K562 (cell line): Measurements from ENCODE around the gene SLC7A6. TPM values are rescaled to one million over a fixed set of nuclear protein-coding genes. Genes with fewer than 3 reads are reported as not detected.

Source experiments
- ATAC-seq: fragments of 200-7000 bp; cut with Tn5 transposase; 3 replicates; pipeline ENCODE4 v1.9.1; 2020; ENCODE audit warnings: moderate library complexity
- BruUV-seq: library from RNA; stranded (reverse); fragments of 400-500 nt; replicated peaks from 2 replicates; lab custom pipeline; 2021; lab: Mats Ljungman, UMichigan
- CTCF ChIA-PET: fragments of 300-600 bp; formaldehyde crosslinking; extraction: SDS; loops from one replicate; lab custom pipeline; 2021; ENCODE audit warnings: low intra/inter-chr PET ratio; lab: Yijun Ruan, JAX
- POLR2A ChIA-PET: fragments of 300-600, 350-650 bp; sonication (Branson Sonifier 250); formaldehyde crosslinking; extraction: SDS; loops from one replicate; lab custom pipeline; 2021; ENCODE audit warnings: antibody characterized with exemption, inconsistent platforms; lab: Yijun Ruan, JAX
- DNase-seq, 4 experiments: peaks; one replicate each; pipeline versions ENCODE4 v3.0.0 to v3.0.0-alpha.2; 2011 to 2018; ENCODE audit warnings: low spot score in 3 of 4, mixed read lengths in 3 of 4; ENCODE audit errors: extremely low read depth in 1 of 4
- FAIRE-seq: peaks from 2 replicates; lab custom pipeline; 2011; peaks lifted over from hg19 to GRCh38; lab: Jason Lieb, UNC
- H2AFZ ChIP-seq: 2 replicates; pipeline ENCODE4 v1.6.0; 2011; ENCODE audit warnings: low read depth, low read length, control low read depth, inconsistent platforms
- H3K27ac ChIP-seq: fragments of 200-600 bp; 3 replicates; pipeline ENCODE4 v1.8.0; 2011; ENCODE audit warnings: low read depth, mild to moderate bottlenecking, control low read depth, inconsistent platforms, low read length, moderate library complexity, mixed read lengths; ENCODE audit errors: extremely low read depth
- H3K27me3 ChIP-seq, 2 experiments: fragments of 300-600 bp in 1 of 2; 2 replicates in 1 of 2; 3 replicates in 1 of 2; pipeline versions ENCODE4 v1.6.0 to v1.8.0; 2011; ENCODE audit warnings: inconsistent platforms in 2 of 2, low read length in 2 of 2, mild to moderate bottlenecking in 1 of 2, mixed read lengths in 1 of 2, moderate library complexity in 1 of 2; ENCODE audit not compliant: control insufficient read depth in 2 of 2, insufficient read depth in 2 of 2
- H3K36me3 ChIP-seq: fragments of 300-600 bp; 3 replicates; pipeline ENCODE4 v1.8.0; 2011; ENCODE audit warnings: mild to moderate bottlenecking, low read length, inconsistent platforms; ENCODE audit not compliant: control insufficient read depth, insufficient read depth
- H3K4me1 ChIP-seq, 2 experiments: fragments of 200-600 bp in 1 of 2; replicated peaks in 1 of 2; 2 replicates in 1 of 2; 3 replicates in 1 of 2; pipeline versions ENCODE4 v1.5.1 to v1.8.0; 2011; ENCODE audit warnings: inconsistent platforms in 2 of 2, low read length in 2 of 2, mild to moderate bottlenecking in 1 of 2, mixed read lengths in 1 of 2, moderate library complexity in 1 of 2; ENCODE audit not compliant: control insufficient read depth in 2 of 2, insufficient read depth in 2 of 2
- H3K4me2 ChIP-seq: 2 replicates; pipeline ENCODE4 v1.6.1; 2011; ENCODE audit warnings: low read length, control low read depth, inconsistent platforms, mixed read lengths; ENCODE audit not compliant: insufficient read depth
- H3K4me3 ChIP-seq: fragments of 200-600 bp; sonication (generic), shearing (Covaris generic); 2 replicates; pipeline ENCODE4 v1.5.1; 2016; ENCODE audit warnings: control low read depth, inconsistent platforms
- H3K79me2 ChIP-seq: fragments of 200-600 bp; 3 replicates; pipeline ENCODE4 v1.8.0; 2011; ENCODE audit warnings: low read length, inconsistent platforms; ENCODE audit not compliant: control insufficient read depth, insufficient read depth
- H3K9ac ChIP-seq, 2 experiments: 2 replicates each; pipeline versions ENCODE4 v1.6.0 to v1.6.1; 2011; ENCODE audit warnings: low read depth in 2 of 2, low read length in 2 of 2, control low read depth in 1 of 2, inconsistent platforms in 1 of 2, mild to moderate bottlenecking in 1 of 2, mixed read lengths in 1 of 2; ENCODE audit not compliant: insufficient read depth in 1 of 2
- H3K9me1 ChIP-seq: one replicate; pipeline ENCODE4 v1.6.0; 2011; ENCODE audit warnings: inconsistent platforms, mild to moderate bottlenecking, low read length, moderate library complexity; ENCODE audit not compliant: control insufficient read depth, insufficient read depth
- H3K9me3 ChIP-seq: replicated peaks from 2 replicates; pipeline ENCODE4 v1.5.1; 2011; ENCODE audit warnings: low read depth, low read length, inconsistent platforms; ENCODE audit not compliant: control insufficient read depth, insufficient read depth
- H4K20me1 ChIP-seq: replicated peaks from 2 replicates; pipeline ENCODE4 v1.6.1; 2011; ENCODE audit warnings: low read length, inconsistent platforms, mixed read lengths; ENCODE audit not compliant: control insufficient read depth, insufficient read depth
- CBX8 ChIP-seq: fragments of 200-600 bp; sonication (generic); IDR thresholded peaks from 2 replicates; pipeline ENCODE4 v1.6.1; 2012; ENCODE audit warnings: borderline replicate concordance, mixed run types, low read depth, mild to moderate bottlenecking, moderate library complexity, mixed read lengths, low read length, control low read depth, inconsistent platforms; ENCODE audit not compliant: poor library complexity, severe bottlenecking; ENCODE audit errors: extremely low read depth
- CUX1 ChIP-seq: fragments of 200-800 bp; sonication (Bioruptor generic); IDR thresholded peaks from 2 replicates; pipeline ENCODE4 v1.6.1; 2016; ENCODE audit warnings: missing genetic modification characterization, missing compliant biosample characterization
- ZNF407 ChIP-seq: fragments of 450-650 bp; IDR thresholded peaks from 2 replicates; pipeline ENCODE4 v1.6.1; 2016; ENCODE audit warnings: low read depth
- WGBS: fragments of 100-300 bp; shearing (Covaris generic); methylation state at CpG from one replicate; pipeline ENCODE4 v1.1.6; 2016; ENCODE audit warnings: low coverage, mixed read lengths; ENCODE audit not compliant: insufficient coverage; ENCODE audit errors: missing lambda C conversion rate; 5-methylcytosine and 5-hydroxymethylcytosine counted together
- in situ Hi-C: fragments of 300-500 bp; cut with MboI; formaldehyde crosslinking; loops from 4 replicates; pipeline ENCODE4 v1.15.0; 2018; ENCODE audit warnings: inconsistent platforms, mixed read lengths
- intact Hi-C: fragments of 100-400 bp; cut with micrococcal nuclease; formaldehyde crosslinking; loops from 2 replicates; pipeline ENCODE4 v1.14.2; 2022
- polyA plus RNA-seq, 8 experiments: library from polyadenylated mRNA; depleted of rRNA in 4 of 8; stranded (reverse) in 5 of 8; unstranded in 3 of 8; fragments of >200 nt; fragmentation: Nextera tagmentation in 2 of 8; fragmentation: Illumina TruSeq in 1 of 8; extraction: Ambion mirVana in 2 of 8; extraction: Trizol in 1 of 8; gene quantifications; 2 replicates each; pipeline versions ENCODE4 v1.2.1 to v1.2.3, GENCODE V29; 2011 to 2014; ENCODE audit warnings: inconsistent platforms in 1 of 8, missing spikeins in 1 of 8
- total RNA-seq, 7 experiments: library from RNA; depleted of rRNA in 6 of 7; stranded (reverse); fragments of >200 nt in 6 of 7; fragmentation: Illumina TruSeq in 2 of 7; extraction: Trizol in 2 of 7; gene quantifications; 2 replicates each; pipeline versions ENCODE4 v1.2.1 to v1.2.3, GENCODE V29; 2011 to 2021; ENCODE audit warnings: low replicate concordance in 1 of 7

The SLC7A6 gene
- total and polyA plus RNA-seq, 9 of the 15 experiments (the other 6 are each of a cell fraction or from before 2014, with no cell fraction given) = 12.6 to 60.1 (median 29.8) TPM

- Histone ChIP-seq H3K9ac (no peak overlapping the region), H3K36me3 (peaks cover 85% of the 10 kb centered on the region), H3K4me2 (no peak overlapping the region), H3K27me3 (no peaks in the 10 kb centered on the region), H3K9me1 (no peaks in the 10 kb centered on the region), H3K79me2 (no peaks in the 10 kb centered on the region), H3K27ac (no peak overlapping the region), H2AFZ (no peak overlapping the region), H4K20me1 (no peaks in the 10 kb centered on the region; the same call in 1 of the 2 replicates), H3K4me1 (no peaks in the 10 kb centered on the region), H3K9me3 (no peaks in the 10 kb centered on the region), H3K4me3 (no peak overlapping the region)
- DNase-seq (no peak), ATAC-seq (no peak), FAIRE-seq (no peak)
- no TSS peak for BruUV-seq
- in situ Hi-C loops = no loop called here
- ChIA-PET POLR2A (interaction anchor here (0.5 to 1.4 kb wide), 6 partner anchors 9 to 164 kb away, joined by 3 to 4 read pairs (median 3); no protein-coding TSS in a partner anchor), CTCF (no interaction called here)
- 99% methylated on average over 16 of the region's 16 CpGs for WGBS
- intact Hi-C loops = no loop called here
- TF ChIP-seq ZNF407 (no peak), CUX1 (no peak), CBX8 (no peak)
Measured at GRCh38 chr16:68338326-68339119, 74.2 kb downstream of the SLC7A6 start.
